LNCaP clone FGC (cell line): ENCODE data around the gene CERS1.

Source experiments
- DNase-seq: peaks from one replicate; pipeline ENCODE4 v3.0.0-alpha.2; 2011; ENCODE audit warnings: low read depth
- H3K4me3 ChIP-seq: 2 replicates; pipeline ENCODE4 v1.5.1; 2011; ENCODE audit warnings: mild to moderate bottlenecking, low read depth, low read length, control low read depth
- CTCF ChIP-seq: IDR thresholded peaks from 2 replicates; pipeline ENCODE4 v1.5.1; 2012; ENCODE audit warnings: mild to moderate bottlenecking; ENCODE audit not compliant: control insufficient read depth, insufficient read depth; ENCODE audit errors: extremely low read depth

Gene CERS1

GRCh38 chr19:18878058-18878797 is 17.7 kb downstream of the CERS1 start:
- no peak overlapping the region for H3K4me3 ChIP-seq
- DNase-seq: no peak
- TF ChIP-seq CTCF: no peak

GRCh38 chr19:18876865-18877264 is 19.1 kb downstream of the CERS1 start:
- H3K4me3 ChIP-seq: no peak overlapping the region
- TF ChIP-seq CTCF: no peak
- no peak for DNase-seq

- TF ChIP-seq CTCF: no peak
- no peak for DNase-seq
- no peak overlapping the region for H3K4me3 ChIP-seq
Measured at GRCh38 chr19:18875726-18876125, 20.2 kb downstream of the CERS1 start.

- H3K4me3 ChIP-seq: no peak overlapping the region
- no peak for DNase-seq
- TF ChIP-seq CTCF: no peak
Measured at GRCh38 chr19:18871543-18871942, 24.4 kb downstream of the CERS1 start.

- no peak for TF ChIP-seq CTCF
- no peak for DNase-seq
- H3K4me3 ChIP-seq: no peak overlapping the region
Measured at GRCh38 chr19:18870531-18871172, 25.3 kb downstream of the CERS1 start.

- TF ChIP-seq CTCF: no peak
- no peak overlapping the region for H3K4me3 ChIP-seq
- no peak for DNase-seq
Measured at GRCh38 chr19:18869781-18870530, 26.0 kb downstream of the CERS1 start.
